ENCODE data around the gene CNTFR.

- TF ChIP-seq BHLHE40 (IDR thresholded peaks at IDR 0.05; ENCODE audit: borderline replicate concordance), result no peak
- no peak for TF ChIP-seq ELF4 (IDR thresholded peaks at IDR 0.05)
- no peak for TF ChIP-seq TARDBP (IDR thresholded peaks at IDR 0.05)
- TF ChIP-seq SUZ12 (IDR thresholded peaks at IDR 0.05), result no peak
- no peak for TF ChIP-seq FOXK2 (IDR thresholded peaks at IDR 0.05)
- TF ChIP-seq PKNOX1 (IDR thresholded peaks at IDR 0.05), result no peak
- no peak for TF ChIP-seq FOXM1 (IDR thresholded peaks at IDR 0.05; ENCODE audit: borderline replicate concordance)
- TF ChIP-seq LEF1 (IDR thresholded peaks at IDR 0.05; ENCODE audit: borderline replicate concordance), result no peak
- no peak for TF ChIP-seq NFRKB (IDR thresholded peaks at IDR 0.05)
- no peak for TF ChIP-seq SP1 (IDR thresholded peaks at IDR 0.05)
These were observed 46.0 kb upstream of the CNTFR start for GRCh38 chr9:34635556-34635955.
